PC-3 (cell line): ENCODE results near the gene TSPAN4.

Experiments
- CTCF ChIP-seq: fragments of 300-600 bp; sonication (generic); conservative IDR thresholded peaks from 2 replicates; pipeline ENCODE4 v1.5.1; 2017; ENCODE audit warnings: antibody characterized with exemption, low read depth, mild to moderate bottlenecking, low read length
- EZH2 ChIP-seq: fragments of 300-600 bp; sonication (generic); IDR thresholded peaks from one replicate; pipeline ENCODE4 v1.6.1; 2017; ENCODE audit warnings: antibody characterized with exemption, mild to moderate bottlenecking, low read length; ENCODE audit not compliant: unreplicated experiment

- TF ChIP-seq CTCF (no peak), EZH2 (no peak)
These were observed 23.8 kb downstream of the TSPAN4 start for GRCh38 chr11:866481-866880.
